HG03196 (cell line): ENCODE measurements around the gene ABCC6.
"Not testable (repeated sequence)": the region's sequence is repeated elsewhere in the genome, so short reads cannot be mapped to it uniquely, and the experiment has no call there.

Source experiments
- ATAC-seq: cut with Tn5 transposase; IDR thresholded peaks from one replicate; pipeline ENCODE4 v1.9.1; 2021; ENCODE audit not compliant: unreplicated experiment

Gene ABCC6

GRCh38 chr16:16162591-16162990 is 60.7 kb downstream of the ABCC6 start:
- ATAC-seq: no peak

- ATAC-seq: not testable (repeated sequence)
These were observed 61.5 kb downstream of the ABCC6 start for GRCh38 chr16:16161840-16162239.

GRCh38 chr16:16161319-16161718 is 62.0 kb downstream of the ABCC6 start:
- ATAC-seq: no peak

- ATAC-seq: no peak
These were observed 63.6 kb downstream of the ABCC6 start for GRCh38 chr16:16159662-16160061.

- no peak for ATAC-seq
These were observed 64.4 kb downstream of the ABCC6 start for GRCh38 chr16:16158741-16159374.

- no peak for ATAC-seq
These were observed 65.1 kb downstream of the ABCC6 start for GRCh38 chr16:16158082-16158658.

- no peak for ATAC-seq
These were observed 66.1 kb downstream of the ABCC6 start for GRCh38 chr16:16157166-16157565.

- no peak for ATAC-seq
These were observed 68.1 kb downstream of the ABCC6 start for GRCh38 chr16:16155234-16155633.

- ATAC-seq: no peak
These were observed 68.9 kb downstream of the ABCC6 start for GRCh38 chr16:16154281-16154951.

GRCh38 chr16:16153000-16153399 is 70.3 kb downstream of the ABCC6 start:
- ATAC-seq: not testable (repeated sequence)

- ATAC-seq: no peak
These were observed 72.0 kb downstream of the ABCC6 start for GRCh38 chr16:16151315-16151714.

- ATAC-seq: no peak
These were observed 72.5 kb downstream of the ABCC6 start for GRCh38 chr16:16150878-16151152.

GRCh38 chr16:16150117-16150877 is 73.0 kb downstream of the ABCC6 start:
- ATAC-seq: no peak

- ATAC-seq: no peak
These were observed 73.6 kb downstream of the ABCC6 start for GRCh38 chr16:16149710-16150116.

- no peak for ATAC-seq
These were observed 74.5 kb downstream of the ABCC6 start for GRCh38 chr16:16148755-16149154.

- ATAC-seq: not testable (repeated sequence)
These were observed 75.2 kb downstream of the ABCC6 start for GRCh38 chr16:16148000-16148599.

GRCh38 chr16:16147316-16147999 is 75.8 kb downstream of the ABCC6 start:
- ATAC-seq: no peak

- no peak for ATAC-seq
These were observed 76.6 kb downstream of the ABCC6 start for GRCh38 chr16:16146380-16147315.

GRCh38 chr16:16145286-16145685 is 78.0 kb downstream of the ABCC6 start:
- no peak for ATAC-seq

- no peak for ATAC-seq
These were observed 78.9 kb downstream of the ABCC6 start for GRCh38 chr16:16144416-16144815.
